PC-9 (cell line): ENCODE results near the gene CD276. TPM values are rescaled to one million over a fixed set of nuclear protein-coding genes. Genes with fewer than 3 reads are reported as not detected.

ENCODE experiments used
- BruUV-seq: library from RNA; stranded (reverse); fragments of 400-500 nt; replicated peaks from 2 replicates; lab custom pipeline; 2021; lab: Mats Ljungman, UMichigan
- CTCF ChIA-PET: fragments of 300-600 bp; sonication (Branson Sonifier 250); formaldehyde crosslinking; loops from one replicate; lab custom pipeline; 2022; ENCODE audit warnings: antibody characterized with exemption; lab: Charles Lee
- POLR2A ChIA-PET: fragments of 300-600 bp; sonication (Branson Sonifier 250); formaldehyde crosslinking; loops from one replicate; lab custom pipeline; 2022; ENCODE audit warnings: antibody characterized with exemption; ENCODE audit not compliant: unreplicated experiment; lab: Charles Lee
- DNase-seq, 2 experiments: peaks; one replicate each; pipeline versions ENCODE4 v3.0.0 to v3.0.0-alpha.2; 2015 to 2022; ENCODE audit warnings: mixed read lengths in 1 of 2
- H2AFZ ChIP-seq: fragments of 200-600 bp; sonication (generic); 2 replicates; pipeline ENCODE4 v1.8.1; 2017; ENCODE audit warnings: antibody characterized with exemption
- H3F3A ChIP-seq: fragments of 200-600 bp; sonication (generic); 2 replicates; pipeline ENCODE4 v1.8.1; 2017; ENCODE audit warnings: antibody characterized with exemption, mild to moderate bottlenecking, low read depth; ENCODE audit not compliant: insufficient read depth
- H3K27ac ChIP-seq: fragments of 200-600 bp; sonication (generic); 2 replicates; pipeline ENCODE4 v1.6.1; 2016; ENCODE audit warnings: mixed run types
- H3K27me3 ChIP-seq: fragments of 200-600 bp; sonication (generic); 2 replicates; pipeline ENCODE4 v1.6.1; 2016; ENCODE audit warnings: low read depth, mixed run types; ENCODE audit not compliant: insufficient read depth
- H3K36me3 ChIP-seq: fragments of 200-600 bp; sonication (generic); 2 replicates; pipeline ENCODE4 v1.6.1; 2016; ENCODE audit warnings: low read depth, mixed run types
- H3K4me1 ChIP-seq: fragments of 200-600 bp; sonication (generic); replicated peaks from 2 replicates; pipeline ENCODE4 v1.6.1; 2016; ENCODE audit warnings: mixed run types; ENCODE audit not compliant: insufficient read depth
- H3K4me2 ChIP-seq: fragments of 200-600 bp; sonication (generic); 2 replicates; pipeline ENCODE4 v1.6.1; 2017; ENCODE audit warnings: mixed run types
- H3K4me3 ChIP-seq: fragments of 200-600 bp; sonication (generic); 2 replicates; pipeline ENCODE4 v1.6.1; 2016; ENCODE audit warnings: mixed run types
- H3K79me2 ChIP-seq: fragments of 200-600 bp; sonication (generic); 2 replicates; pipeline ENCODE4 v1.6.1; 2017; ENCODE audit warnings: low read depth, mixed run types
- H3K9me2 ChIP-seq: fragments of 200-600 bp; sonication (generic); 2 replicates; pipeline ENCODE4 v1.8.1; 2017; ENCODE audit warnings: mild to moderate bottlenecking; ENCODE audit not compliant: insufficient read depth
- H3K9me3 ChIP-seq: fragments of 200-600 bp; sonication (generic); 2 replicates; pipeline ENCODE4 v1.8.1; 2016; ENCODE audit warnings: low read depth; ENCODE audit not compliant: insufficient read depth
- H4K20me1 ChIP-seq: fragments of 200-600 bp; sonication (generic); 2 replicates; pipeline ENCODE4 v1.8.1; 2017; ENCODE audit not compliant: insufficient read depth
- EZH2 ChIP-seq: fragments of 200-600 bp; sonication (generic); IDR thresholded peaks from 2 replicates; pipeline ENCODE4 v1.8.0; 2017; ENCODE audit warnings: antibody characterized with exemption, low read depth
- intact Hi-C: fragments of 100-400 bp; cut with micrococcal nuclease; formaldehyde crosslinking; loops from one replicate; pipeline ENCODE4 v1.10.0; 2022; ENCODE audit not compliant: unreplicated experiment
- total RNA-seq: library from RNA; stranded (reverse); gene quantifications from 2 replicates; pipeline ENCODE4 v1.2.3, GENCODE V29; 2021
- TF ChIP-seq, protein P1 (sequence below): fragments of 200-600 bp; sonication (generic); conservative IDR thresholded peaks from 2 replicates; pipeline ENCODE4 v1.6.1; 2017; ENCODE audit warnings: mixed run types, antibody characterized with exemption, mild to moderate bottlenecking, moderate library complexity

The CD276 gene
- total RNA-seq, 1 experiment from 2014 or later: 82.6 TPM

GRCh38 chr15:73746261-73746660, 62.1 kb downstream of the CD276 start:
- DNase-seq: no peak
- ChIA-PET CTCF (no interaction called here), POLR2A (no interaction called here)
- intact Hi-C loops: no loop called here
- Histone ChIP-seq H3K9me2 (no peaks in the 10 kb centered on the region), H3K4me2 (no peak overlapping the region), H2AFZ (no peak overlapping the region), H3K79me2 (no peaks in the 10 kb centered on the region), H3K27me3 (peaks cover 14% of the 10 kb centered on the region; the same call in 1 of the 2 replicates), H3K36me3 (no peaks in the 10 kb centered on the region), H4K20me1 (no peaks in the 10 kb centered on the region), H3F3A (no peaks in the 10 kb centered on the region), H3K4me1 (peaks cover 15% of the 10 kb centered on the region; the same call in 1 of the 2 replicates), H3K9me3 (no peaks in the 10 kb centered on the region), H3K27ac (no peak overlapping the region), H3K4me3 (no peak overlapping the region)
- BruUV-seq: no TSS peak
- TF ChIP-seq EZH2: no peak
- TF ChIP-seq, protein P1, sequence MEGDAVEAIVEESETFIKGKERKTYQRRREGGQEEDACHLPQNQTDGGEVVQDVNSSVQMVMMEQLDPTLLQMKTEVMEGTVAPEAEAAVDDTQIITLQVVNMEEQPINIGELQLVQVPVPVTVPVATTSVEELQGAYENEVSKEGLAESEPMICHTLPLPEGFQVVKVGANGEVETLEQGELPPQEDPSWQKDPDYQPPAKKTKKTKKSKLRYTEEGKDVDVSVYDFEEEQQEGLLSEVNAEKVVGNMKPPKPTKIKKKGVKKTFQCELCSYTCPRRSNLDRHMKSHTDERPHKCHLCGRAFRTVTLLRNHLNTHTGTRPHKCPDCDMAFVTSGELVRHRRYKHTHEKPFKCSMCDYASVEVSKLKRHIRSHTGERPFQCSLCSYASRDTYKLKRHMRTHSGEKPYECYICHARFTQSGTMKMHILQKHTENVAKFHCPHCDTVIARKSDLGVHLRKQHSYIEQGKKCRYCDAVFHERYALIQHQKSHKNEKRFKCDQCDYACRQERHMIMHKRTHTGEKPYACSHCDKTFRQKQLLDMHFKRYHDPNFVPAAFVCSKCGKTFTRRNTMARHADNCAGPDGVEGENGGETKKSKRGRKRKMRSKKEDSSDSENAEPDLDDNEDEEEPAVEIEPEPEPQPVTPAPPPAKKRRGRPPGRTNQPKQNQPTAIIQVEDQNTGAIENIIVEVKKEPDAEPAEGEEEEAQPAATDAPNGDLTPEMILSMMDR: no peak

DNA sequence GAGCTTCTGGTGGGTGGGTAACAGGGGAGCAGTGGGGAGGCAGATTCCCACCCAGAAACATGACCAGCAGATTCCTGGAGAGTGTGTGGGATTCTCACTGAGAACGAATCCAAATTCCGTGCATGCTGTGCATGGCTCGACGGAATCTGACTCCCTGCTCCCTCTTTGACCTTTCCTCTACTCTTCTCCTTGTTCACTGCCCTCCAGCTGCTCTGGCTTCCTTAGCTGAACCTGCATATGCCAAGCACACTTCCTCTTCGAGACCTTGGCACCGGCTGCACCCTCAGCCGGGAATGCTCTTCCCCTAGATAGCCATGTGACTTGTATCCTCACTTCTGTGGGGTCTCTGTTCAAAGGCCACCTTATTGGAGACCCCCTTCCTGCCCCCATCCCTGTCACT, 62.7 kb downstream of the CD276 start:
- H3K9me3 ChIP-seq: no peaks in the 10 kb centered on the region
- H3K9me2 ChIP-seq: no peaks in the 10 kb centered on the region
- no peak for TF ChIP-seq EZH2
- TF ChIP-seq, protein P1: no peak
- ChIA-PET POLR2A (no interaction called here), CTCF (no interaction called here)
- BruUV-seq: no TSS peak
- intact Hi-C loops: no loop called here
- no peak overlapping the region for H3K4me2 ChIP-seq
- H3K27me3 ChIP-seq: peaks cover 18% of the 10 kb centered on the region
- DNase-seq: no peak
- peaks cover 15% of the 10 kb centered on the region; the same call in 1 of the 2 replicates for H3K4me1 ChIP-seq
- no peak overlapping the region for H3K4me3 ChIP-seq
- H2AFZ ChIP-seq: no peak overlapping the region
- no peaks in the 10 kb centered on the region for H3K79me2 ChIP-seq
- H4K20me1 ChIP-seq: no peaks in the 10 kb centered on the region
- H3K36me3 ChIP-seq: no peaks in the 10 kb centered on the region
- H3K27ac ChIP-seq: no peak overlapping the region
- H3F3A ChIP-seq: no peaks in the 10 kb centered on the region

DNA sequence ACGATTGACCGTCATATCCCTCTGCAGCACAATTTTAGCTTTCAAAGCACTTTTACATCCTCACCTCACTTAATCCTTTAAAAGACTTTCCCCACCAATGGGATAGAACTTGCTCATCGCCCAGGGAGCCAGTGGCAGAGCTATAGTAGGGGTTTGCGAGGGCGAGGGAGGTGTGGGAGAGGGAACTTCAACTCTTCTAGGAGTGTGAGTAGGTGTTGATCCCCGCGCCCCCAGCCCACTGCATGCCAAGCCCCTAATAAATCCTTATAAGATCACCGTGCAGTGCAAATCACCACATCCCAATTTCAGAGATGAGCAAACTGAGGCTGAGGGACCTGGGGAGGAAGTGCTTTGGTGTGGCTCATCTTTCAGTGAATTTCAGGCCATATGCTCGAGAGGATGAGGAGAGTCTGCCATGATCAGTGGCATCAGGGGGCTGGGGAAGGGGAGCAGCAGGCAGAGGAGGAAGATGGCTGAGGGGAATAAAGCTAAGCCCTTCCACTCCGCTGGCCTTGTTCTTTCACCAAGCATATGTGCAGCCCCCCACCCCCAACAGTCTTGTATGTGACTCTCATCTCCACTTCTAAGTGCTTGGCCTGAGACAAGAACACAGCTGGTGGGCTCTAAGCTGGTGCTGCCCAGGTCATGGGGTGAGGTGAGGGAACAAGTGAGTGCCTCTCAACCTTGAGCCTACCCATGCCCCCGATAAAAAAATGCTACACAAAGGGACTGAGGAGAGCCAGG, 63.8 kb downstream of the CD276 start:
- TF ChIP-seq, protein P1: no peak
- no peak for TF ChIP-seq EZH2
- CTCF ChIA-PET: no interaction called here

More for the DNA sequence above, 63.8 kb downstream of the CD276 start:
- Histone ChIP-seq H3K9me2 (no peaks in the 10 kb centered on the region), H3F3A (no peaks in the 10 kb centered on the region), H3K27ac (no peak overlapping the region), H3K79me2 (no peaks in the 10 kb centered on the region), H3K4me2 (no peak overlapping the region), H2AFZ (no peak overlapping the region), H3K4me3 (no peak overlapping the region), H3K36me3 (no peaks in the 10 kb centered on the region), H3K27me3 (peaks cover 26% of the 10 kb centered on the region), H4K20me1 (no peaks in the 10 kb centered on the region), H3K9me3 (no peaks in the 10 kb centered on the region), H3K4me1 (peaks cover 9% of the 10 kb centered on the region; the same call in 1 of the 2 replicates)
- intact Hi-C loops: no loop called here
- POLR2A ChIA-PET: no interaction called here
- BruUV-seq: no TSS peak
- no peak for DNase-seq
